ENCODE data around the gene CCDC141.

CCDC141 gene

GRCh38 chr2:178829299-178829960 is 220.5 kb downstream of the CCDC141 start:
- DNase-seq (ENCODE audit: low read depth) = peak; percentile 28

GRCh38 chr2:178828486-178828881 is 221.5 kb downstream of the CCDC141 start:
- DNase-seq (ENCODE audit: low read depth) = no peak

- DNase-seq (ENCODE audit: low read depth) = no peak
Observed at GRCh38 chr2:178827739-178828485, 222.0 kb downstream of the CCDC141 start.

DNA sequence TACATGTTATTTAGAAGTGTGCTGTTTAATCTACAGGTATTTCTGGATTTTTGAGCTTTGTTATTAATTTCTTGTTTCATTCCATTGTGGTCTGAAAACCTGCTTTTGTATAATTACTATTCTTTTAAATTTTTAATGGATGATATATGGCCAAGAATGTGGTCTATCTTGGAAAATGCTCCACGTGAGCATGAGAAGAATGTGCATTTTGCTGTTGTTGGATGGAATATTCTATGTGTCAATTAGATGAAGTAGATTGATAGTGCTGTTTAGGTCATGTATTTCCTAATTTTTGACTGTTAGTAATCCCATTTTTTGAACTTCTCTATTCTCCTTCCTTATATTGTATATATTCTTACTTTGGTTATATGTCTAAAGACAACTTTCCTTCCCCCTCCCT is 222.8 kb downstream of the CCDC141 start:
- DNase-seq (ENCODE audit: low read depth) = no peak

- DNase-seq (ENCODE audit: low read depth) = peak; percentile 77
Observed at GRCh38 chr2:178825183-178825582, 224.8 kb downstream of the CCDC141 start.

- DNase-seq (ENCODE audit: low read depth) = no peak
Observed at GRCh38 chr2:178824181-178824580, 225.8 kb downstream of the CCDC141 start.

DNA sequence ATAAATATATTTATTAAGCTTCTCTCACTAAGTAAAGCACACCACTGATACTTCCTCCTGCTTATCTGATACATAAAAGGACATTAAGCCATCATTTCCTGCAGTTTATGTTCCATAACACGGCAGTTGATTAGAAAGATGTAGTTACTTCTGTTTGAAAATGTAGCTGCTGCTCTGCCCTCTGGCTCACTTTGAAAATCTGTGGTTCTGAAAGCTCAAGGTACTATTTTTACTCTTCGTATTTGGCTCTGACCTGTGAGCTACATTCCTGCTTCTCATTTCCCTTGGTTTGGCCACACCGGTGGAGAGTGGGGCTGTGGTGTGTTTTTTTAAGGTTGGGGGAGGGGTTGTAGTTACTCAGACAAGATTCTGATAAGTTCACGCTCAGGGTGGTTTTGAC is 229.9 kb downstream of the CCDC141 start:
- DNase-seq (ENCODE audit: low read depth) = no peak

GRCh38 chr2:178819147-178819875 is 230.6 kb downstream of the CCDC141 start:
- DNase-seq (ENCODE audit: low read depth) = peak; percentile 12

DNA sequence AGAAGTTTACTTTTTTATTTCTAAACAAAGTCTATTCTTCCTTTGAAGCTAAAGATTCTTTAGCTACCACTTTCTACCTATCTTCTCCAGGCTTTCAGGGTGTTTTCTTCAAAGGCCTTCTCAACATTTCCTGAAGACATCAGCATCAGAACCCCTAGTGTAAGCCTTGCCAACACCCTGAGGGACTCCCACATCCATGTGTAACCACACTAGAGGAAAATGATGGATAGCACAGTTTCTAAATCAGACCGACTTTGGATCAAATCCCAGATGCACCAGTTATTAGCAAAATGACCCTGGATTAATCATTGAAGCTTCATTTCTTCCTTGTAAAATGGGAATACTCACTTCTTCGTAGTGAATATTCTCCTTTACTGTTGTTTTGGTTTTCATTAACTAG is 238.0 kb downstream of the CCDC141 start:
- DNase-seq (ENCODE audit: low read depth) = no peak

- DNase-seq (ENCODE audit: low read depth) = no peak
Observed at GRCh38 chr2:178811045-178811444, 238.9 kb downstream of the CCDC141 start.

DNA sequence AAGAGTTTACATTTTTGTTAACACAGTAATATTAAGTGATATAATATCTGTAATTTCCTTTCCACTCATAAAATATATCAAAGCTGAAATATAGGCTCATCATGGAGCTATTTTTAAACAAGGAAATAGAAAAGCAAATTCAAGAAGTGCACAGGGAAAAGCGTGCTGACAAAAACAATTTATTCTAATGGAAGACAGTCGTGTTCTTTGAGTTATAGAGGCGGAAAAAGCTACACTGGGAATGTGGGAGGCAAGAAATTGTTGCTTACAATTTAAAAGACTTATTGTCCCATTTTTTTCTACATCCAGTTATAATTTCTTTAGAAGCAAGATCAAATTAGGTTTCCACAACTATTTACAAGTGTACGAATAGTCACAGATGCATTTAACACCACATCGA is 239.5 kb downstream of the CCDC141 start:
- DNase-seq (ENCODE audit: low read depth) = no peak

DNA sequence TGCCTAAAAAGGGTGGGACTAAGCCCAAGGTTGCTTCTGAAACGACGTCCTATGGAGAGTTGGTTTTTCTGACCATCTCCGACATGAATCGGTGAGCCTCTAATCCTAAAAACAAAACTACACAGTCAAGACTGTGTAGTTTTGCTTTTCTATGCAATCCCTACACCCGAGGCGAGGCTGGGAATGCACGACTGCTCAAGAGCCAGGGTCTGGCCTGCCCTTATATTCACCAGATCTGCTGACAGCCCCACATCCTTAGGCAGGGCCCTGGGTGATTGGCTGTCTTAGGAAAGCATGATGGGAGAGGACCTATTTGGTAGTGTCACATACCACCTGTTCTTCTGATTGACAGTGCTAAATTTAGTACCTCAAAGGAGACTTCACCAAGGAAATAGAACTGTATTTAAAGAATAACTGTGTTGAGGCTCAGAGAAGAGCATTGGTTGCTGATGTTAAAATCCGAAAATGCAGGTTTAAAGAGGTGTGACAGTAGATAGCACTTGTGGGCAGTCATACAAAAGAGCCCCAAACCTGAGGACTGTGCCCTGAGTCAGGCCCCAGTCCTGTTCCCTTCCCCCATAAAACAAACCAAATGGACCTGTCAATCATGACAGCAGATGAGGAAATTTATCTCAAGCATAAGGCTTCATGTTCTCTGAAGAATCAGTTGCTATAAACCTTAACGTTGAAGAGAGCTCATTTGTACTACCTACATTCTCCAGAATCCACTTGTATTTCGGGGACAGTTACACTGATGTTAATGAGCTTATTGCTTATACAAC is 242.5 kb downstream of the CCDC141 start, which contains the start of gene TTN:
Gene TTN (minus strand): TSS at position 197 of the 782 bp plus-strand sequence. CDS start 2,781 bp downstream, outside the sequence.
- no peak for DNase-seq (ENCODE audit: low read depth)

- DNase-seq (ENCODE audit: low read depth) = no peak
Observed at GRCh38 chr2:178806543-178806942, 243.4 kb downstream of the CCDC141 start.

GRCh38 chr2:178805457-178805856 is 244.5 kb downstream of the CCDC141 start:
- DNase-seq (ENCODE audit: low read depth) = no peak

GRCh38 chr2:178804791-178805190 is 245.1 kb downstream of the CCDC141 start:
- peak; percentile 55 for DNase-seq (ENCODE audit: low read depth)

DNA sequence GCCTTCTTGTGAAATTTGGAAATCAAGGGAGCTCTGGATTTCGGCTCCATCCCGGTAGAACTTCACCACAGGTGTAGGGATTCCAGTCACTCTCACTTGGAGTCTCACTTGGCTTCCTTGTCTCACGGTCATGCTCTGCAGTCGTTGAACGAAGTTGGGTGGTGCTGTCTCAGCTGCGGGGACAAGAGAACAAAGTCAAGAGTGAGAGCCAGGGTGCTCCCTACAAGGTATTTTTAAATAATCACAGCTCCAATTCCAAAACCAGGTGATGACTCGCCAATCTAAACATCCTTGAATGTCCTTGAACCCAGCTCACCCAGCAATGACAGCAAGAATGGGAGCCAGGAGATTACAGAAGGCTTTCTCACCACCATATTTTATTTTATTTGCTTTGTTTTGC is 249.4 kb downstream of the CCDC141 start:
- DNase-seq (ENCODE audit: low read depth) = no peak

DNA sequence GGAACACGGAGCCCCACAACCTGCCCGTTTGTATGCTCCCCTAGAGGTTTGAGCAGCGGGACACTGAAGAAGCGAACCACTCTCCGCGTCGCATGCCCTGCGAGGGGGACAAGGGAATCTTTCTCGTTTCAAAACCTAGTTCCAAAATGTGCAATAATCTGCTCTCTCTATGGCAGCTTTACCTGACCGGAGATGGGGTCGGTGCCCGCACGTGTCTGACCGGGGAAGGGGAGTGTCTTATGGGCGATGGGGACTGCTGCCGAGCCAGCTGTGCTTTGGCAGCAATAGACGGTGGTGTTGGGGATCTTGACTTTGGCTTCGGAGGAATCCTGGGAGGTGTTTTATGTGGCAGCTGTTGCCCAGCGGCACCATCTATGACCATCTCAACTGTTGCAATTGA is 250.6 kb downstream of the CCDC141 start:
- DNase-seq (ENCODE audit: low read depth) = no peak

DNA sequence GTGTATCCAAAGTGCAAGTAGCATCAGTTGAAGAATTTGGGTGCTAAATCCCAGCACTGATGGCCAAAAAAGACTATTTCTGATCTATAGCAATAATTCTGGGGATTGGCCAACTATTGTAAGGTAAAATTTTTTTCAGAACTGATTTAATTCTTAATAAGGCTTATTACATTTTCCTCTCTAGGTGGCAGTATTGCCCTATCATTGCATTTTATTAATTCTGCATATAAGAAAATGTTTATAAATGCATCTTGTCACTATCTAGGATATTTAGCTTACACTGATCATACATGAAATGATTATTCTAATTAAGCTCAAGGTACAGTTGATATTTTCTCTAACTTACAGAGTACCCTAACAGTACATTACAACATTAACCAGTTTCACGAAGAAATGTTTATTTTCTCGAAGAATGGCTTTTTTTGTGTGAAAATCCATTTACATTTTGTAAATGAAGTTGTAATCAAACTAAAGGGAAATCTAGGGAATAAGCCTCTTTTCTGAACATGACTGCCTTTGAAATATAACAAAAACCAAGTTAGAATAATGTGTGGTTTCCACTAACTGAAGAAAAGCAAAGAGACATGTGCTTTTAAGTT is 253.8 kb downstream of the CCDC141 start:
- DNase-seq (ENCODE audit: low read depth) = peak; percentile 66

GRCh38 chr2:178787934-178788333 is 262.0 kb downstream of the CCDC141 start:
- no peak for DNase-seq (ENCODE audit: low read depth)

DNA sequence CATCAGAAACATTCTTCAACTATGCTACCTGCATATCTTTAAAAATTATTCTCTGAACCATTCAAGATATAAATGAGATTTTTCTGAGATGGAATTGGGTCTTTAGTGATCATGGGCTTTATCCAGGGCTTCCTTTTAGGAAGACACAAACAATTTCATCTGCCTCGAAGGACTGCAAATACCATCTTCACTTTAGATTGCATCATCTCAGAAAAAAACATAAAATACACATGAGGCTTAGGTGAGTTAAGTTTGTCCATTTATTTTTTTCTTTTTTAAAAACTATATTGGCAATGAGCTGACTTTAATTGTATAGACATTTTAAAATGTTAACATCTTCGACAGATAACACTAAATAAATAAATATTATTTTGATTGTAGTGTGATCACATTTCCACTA is 262.8 kb downstream of the CCDC141 start:
- no peak for DNase-seq (ENCODE audit: low read depth)

GRCh38 chr2:178783889-178784288 is 266.0 kb downstream of the CCDC141 start:
- no peak for DNase-seq (ENCODE audit: low read depth)

GRCh38 chr2:178782236-178782635 is 267.7 kb downstream of the CCDC141 start:
- DNase-seq (ENCODE audit: low read depth) = no peak
